ENCODE measurements around the gene GIMAP1. TPM values are rescaled to one million over a fixed set of nuclear protein-coding genes. Genes with fewer than 3 reads are reported as not detected.
"Not testable (repeated sequence)": the region's sequence is repeated elsewhere in the genome, so short reads cannot be mapped to it uniquely, and the experiment has no call there.

GIMAP1 gene
- total RNA-seq: 1 to 10 TPM; 6.0 to 6.2 TPM

GRCh38 chr7:150716368-150716767 is at the start of gene GIMAP1:
GIMAP1 (plus strand) TSS chr7:150716613; CDS start chr7:150719048, 2,435 bp downstream.
- Mint-ChIP-seq H3K36me3 (peaks cover 50% of the 10 kb centered on the region), H3K27ac (peak within 1 kb of the TSS; percentile 92), H3K4me1 (ENCODE audit: low read depth) (peaks cover 50% of the 10 kb centered on the region), H3K27me3 (no peaks in the 10 kb centered on the region), H3K9me3 (peaks cover 16% of the 10 kb centered on the region), H3K4me3 (peak within 1 kb of the TSS; percentile 96)
- DNase-seq: peak; percentile 78
- intact Hi-C loops (cut with micrococcal nuclease): loop anchor here (1.0 to 2.0 kb wide), 4 partner anchors 17 to 38 kb away; partner anchors contain the start of gene GIMAP2
- POLR2A ChIA-PET: interaction anchor here (0.6 to 4.6 kb wide), 21 partner anchors 15 to 268 kb away, joined by 3 to 45 read pairs (median 5); partner anchors contain the start of genes GIMAP2, GIMAP4, GIMAP5 and GIMAP6
- CTCF ChIA-PET: interaction anchor here (0.6 to 5.0 kb wide), 16 partner anchors 9 to 310 kb away, joined by 3 to 39 read pairs (median 4); partner anchors contain the start of genes GIMAP2, GIMAP4, GIMAP5 and GIMAP7

- Mint-ChIP-seq H3K9me3 (peaks cover 20% of the 10 kb centered on the region), H3K4me1 (ENCODE audit: low read depth) (peaks cover 82% of the 10 kb centered on the region), H3K36me3 (peaks cover 16% of the 10 kb centered on the region), H3K4me3 (peak overlapping the region; percentile 18), H3K27ac (peak overlapping the region; percentile 98), H3K27me3 (no peaks in the 10 kb centered on the region)
- DNase-seq: peak; percentile 81
- intact Hi-C loops (cut with micrococcal nuclease): loop anchor here (1.0 to 5.0 kb wide), 10 partner anchors 17 to 346 kb away; partner anchors contain the start of genes ACTR3C, GIMAP2, GIMAP6 and LRRC61
- POLR2A ChIA-PET: interaction anchor here (1.0 to 2.3 kb wide), 6 partner anchors 10 to 87 kb away, joined by 3 to 12 read pairs (median 7); partner anchors contain the start of genes GIMAP2 and GIMAP5
- CTCF ChIA-PET: interaction anchor here (0.9 to 2.8 kb wide), 4 partner anchors 17 to 321 kb away, joined by 3 to 10 read pairs (median 4); partner anchors contain the start of genes GIMAP1 and GIMAP2
These were observed 47.9 kb upstream of the GIMAP1 start for GRCh38 chr7:150668472-150668911.

GRCh38 chr7:150668977-150669376 is 47.4 kb upstream of the GIMAP1 start:
- CTCF ChIA-PET: interaction anchor here (0.9 to 2.8 kb wide), 5 partner anchors 17 to 320 kb away, joined by 3 to 10 read pairs (median 3); partner anchors contain the start of gene GIMAP2
- no peak overlapping the region for H3K4me3 Mint-ChIP-seq
- H3K4me1 Mint-ChIP-seq (ENCODE audit: low read depth): peaks cover 78% of the 10 kb centered on the region
- H3K9me3 Mint-ChIP-seq: peaks cover 20% of the 10 kb centered on the region
- POLR2A ChIA-PET: interaction anchor here (1.0 to 2.3 kb wide), 4 partner anchors 9 to 69 kb away, joined by 4 to 9 read pairs (median 7); partner anchors contain the start of genes GIMAP2 and GIMAP5
- H3K27ac Mint-ChIP-seq: peak overlapping the region; percentile 98
- H3K36me3 Mint-ChIP-seq: peaks cover 16% of the 10 kb centered on the region
- no peaks in the 10 kb centered on the region for H3K27me3 Mint-ChIP-seq
- intact Hi-C loops (cut with micrococcal nuclease): loop anchor here (1.0 to 5.0 kb wide), 10 partner anchors 16 to 347 kb away; partner anchors contain the start of genes ACTR3C, GIMAP2, GIMAP6 and LRRC61
- DNase-seq: no peak

DNA sequence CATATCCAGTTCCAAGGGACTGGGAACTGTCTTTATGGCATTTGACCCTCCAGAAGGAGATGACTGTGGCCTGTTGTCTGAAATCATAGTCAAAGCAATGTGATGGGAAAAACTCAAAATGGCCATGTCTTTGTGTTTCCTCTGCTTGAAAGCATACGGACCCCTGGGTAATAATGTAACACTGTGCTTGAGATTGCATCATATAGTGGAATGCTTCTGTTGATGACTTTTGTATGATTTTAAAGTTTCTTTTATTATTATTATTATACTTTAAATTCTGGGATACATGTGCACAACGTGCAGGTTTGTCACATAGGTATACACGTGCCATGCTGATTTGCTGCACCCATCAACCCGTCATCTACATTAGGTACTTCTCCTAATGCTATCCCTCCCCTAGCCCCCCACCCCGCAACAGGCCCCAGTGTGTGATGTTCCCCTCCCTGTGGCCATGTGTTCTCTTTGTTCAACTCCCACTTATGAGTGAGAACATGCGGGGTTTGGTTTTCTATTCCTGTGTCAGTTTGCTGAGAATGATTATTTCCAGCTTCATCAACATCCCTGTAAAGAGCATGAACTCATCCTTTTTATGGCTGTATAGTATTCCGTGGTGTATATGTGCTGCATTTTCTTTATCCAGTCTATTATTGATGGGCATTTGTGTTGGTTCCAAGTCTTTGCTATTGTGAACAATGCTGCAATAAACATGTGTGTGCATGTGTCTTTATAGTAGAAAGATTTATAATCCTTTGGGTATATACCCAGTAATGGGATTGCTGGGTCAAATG is 44.4 kb upstream of the GIMAP1 start:
- H3K27ac Mint-ChIP-seq: peak overlapping the region; percentile 72
- H3K4me1 Mint-ChIP-seq (ENCODE audit: low read depth): peaks cover 69% of the 10 kb centered on the region
- ChIA-PET CTCF (interaction anchor here (1.1 kb wide), 2 partner anchors 14 to 44 kb away, joined by 3 read pairs; partner anchors contain the start of genes GIMAP1 and GIMAP2), POLR2A (interaction anchor here (1.3 kb wide), 1 partner anchor 44 kb away, joined by 3 read pairs; the partner anchor contains the start of gene GIMAP1)
- H3K9me3 Mint-ChIP-seq: peaks cover 20% of the 10 kb centered on the region
- peaks cover 16% of the 10 kb centered on the region for H3K36me3 Mint-ChIP-seq
- DNase-seq; H3K4me3 Mint-ChIP-seq; H3K27me3 Mint-ChIP-seq; intact Hi-C loops (cut with micrococcal nuclease): not testable (repeated sequence)

GRCh38 chr7:150675714-150676113 is 40.7 kb upstream of the GIMAP1 start:
- ChIA-PET CTCF (no interaction called here), POLR2A (interaction anchor here (0.6 kb wide), 1 partner anchor 224 kb away, joined by 4 read pairs; no protein-coding TSS in a partner anchor)
- Mint-ChIP-seq H3K9me3 (peaks cover 19% of the 10 kb centered on the region), H3K4me3 (no peak overlapping the region), H3K36me3 (peaks cover 22% of the 10 kb centered on the region), H3K27ac (no peak overlapping the region), H3K27me3 (no peaks in the 10 kb centered on the region), H3K4me1 (ENCODE audit: low read depth) (peaks cover 73% of the 10 kb centered on the region)
- intact Hi-C loops (cut with micrococcal nuclease): no loop called here
- DNase-seq: no peak

- peaks cover 25% of the 10 kb centered on the region for H3K36me3 Mint-ChIP-seq
These were observed 40.1 kb upstream of the GIMAP1 start for GRCh38 chr7:150676276-150676675.

GRCh38 chr7:150676854-150677253 is 39.6 kb upstream of the GIMAP1 start:
- H3K27me3 Mint-ChIP-seq; DNase-seq; intact Hi-C loops (cut with micrococcal nuclease); POLR2A ChIA-PET; CTCF ChIA-PET: not testable (repeated sequence)
- Mint-ChIP-seq H3K36me3 (peaks cover 29% of the 10 kb centered on the region), H3K27ac (peak overlapping the region; percentile 13), H3K9me3 (peaks cover 25% of the 10 kb centered on the region), H3K4me3 (peak overlapping the region; percentile 13), H3K4me1 (ENCODE audit: low read depth) (peaks cover 76% of the 10 kb centered on the region)

More at GRCh38 chr7:150676276-150676675, 40.1 kb upstream of the GIMAP1 start:
- H3K27ac Mint-ChIP-seq: peak overlapping the region; percentile 13
- H3K27me3 Mint-ChIP-seq; DNase-seq; CTCF ChIA-PET; H3K4me3 Mint-ChIP-seq; POLR2A ChIA-PET; intact Hi-C loops (cut with micrococcal nuclease): not testable (repeated sequence)
- H3K9me3 Mint-ChIP-seq: peaks cover 21% of the 10 kb centered on the region
- H3K4me1 Mint-ChIP-seq (ENCODE audit: low read depth): peaks cover 73% of the 10 kb centered on the region

DNA sequence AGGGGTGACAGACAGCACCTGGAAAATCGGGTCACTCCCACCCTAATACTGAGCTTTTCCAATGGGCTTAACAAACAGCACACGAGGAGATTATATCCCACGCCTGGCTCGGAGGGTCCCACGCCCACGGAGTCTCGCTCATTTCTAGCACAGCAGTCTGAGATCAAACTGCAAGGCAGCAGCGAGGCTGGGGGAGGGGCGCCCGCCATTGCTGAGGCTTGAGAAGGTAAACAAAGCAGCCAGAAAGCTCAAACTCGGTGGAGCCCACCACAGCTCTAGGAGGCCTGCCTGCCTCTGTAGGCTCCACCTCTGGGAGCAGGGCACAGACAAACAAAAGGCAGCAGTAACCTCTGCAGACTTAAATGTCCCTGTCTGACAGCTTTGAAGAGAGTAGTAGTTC is 37.8 kb upstream of the GIMAP1 start:
- H3K4me3 Mint-ChIP-seq: peak overlapping the region; percentile 85
- intact Hi-C loops (cut with micrococcal nuclease); H3K27me3 Mint-ChIP-seq: not testable (repeated sequence)
- CTCF ChIA-PET: interaction anchor here (0.8 to 1.3 kb wide), 2 partner anchors 39 to 110 kb away, joined by 3 read pairs; no protein-coding TSS in a partner anchor
- DNase-seq: peak; percentile 71
- POLR2A ChIA-PET: interaction anchor here (1.5 kb wide), 1 partner anchor 10 kb away, joined by 4 read pairs; no protein-coding TSS in a partner anchor
- peaks cover 29% of the 10 kb centered on the region for H3K36me3 Mint-ChIP-seq
- peaks cover 31% of the 10 kb centered on the region for H3K9me3 Mint-ChIP-seq
- H3K4me1 Mint-ChIP-seq (ENCODE audit: low read depth): peaks cover 78% of the 10 kb centered on the region
- H3K27ac Mint-ChIP-seq: peak overlapping the region; percentile 94

GRCh38 chr7:150680364-150680763 is 36.0 kb upstream of the GIMAP1 start:
- H3K27me3 Mint-ChIP-seq; POLR2A ChIA-PET; CTCF ChIA-PET; intact Hi-C loops (cut with micrococcal nuclease); DNase-seq; H3K4me3 Mint-ChIP-seq: not testable (repeated sequence)
- Mint-ChIP-seq H3K9me3 (peaks cover 34% of the 10 kb centered on the region), H3K27ac (peak overlapping the region; percentile 46), H3K36me3 (peaks cover 31% of the 10 kb centered on the region), H3K4me1 (ENCODE audit: low read depth) (peaks cover 89% of the 10 kb centered on the region)

DNA sequence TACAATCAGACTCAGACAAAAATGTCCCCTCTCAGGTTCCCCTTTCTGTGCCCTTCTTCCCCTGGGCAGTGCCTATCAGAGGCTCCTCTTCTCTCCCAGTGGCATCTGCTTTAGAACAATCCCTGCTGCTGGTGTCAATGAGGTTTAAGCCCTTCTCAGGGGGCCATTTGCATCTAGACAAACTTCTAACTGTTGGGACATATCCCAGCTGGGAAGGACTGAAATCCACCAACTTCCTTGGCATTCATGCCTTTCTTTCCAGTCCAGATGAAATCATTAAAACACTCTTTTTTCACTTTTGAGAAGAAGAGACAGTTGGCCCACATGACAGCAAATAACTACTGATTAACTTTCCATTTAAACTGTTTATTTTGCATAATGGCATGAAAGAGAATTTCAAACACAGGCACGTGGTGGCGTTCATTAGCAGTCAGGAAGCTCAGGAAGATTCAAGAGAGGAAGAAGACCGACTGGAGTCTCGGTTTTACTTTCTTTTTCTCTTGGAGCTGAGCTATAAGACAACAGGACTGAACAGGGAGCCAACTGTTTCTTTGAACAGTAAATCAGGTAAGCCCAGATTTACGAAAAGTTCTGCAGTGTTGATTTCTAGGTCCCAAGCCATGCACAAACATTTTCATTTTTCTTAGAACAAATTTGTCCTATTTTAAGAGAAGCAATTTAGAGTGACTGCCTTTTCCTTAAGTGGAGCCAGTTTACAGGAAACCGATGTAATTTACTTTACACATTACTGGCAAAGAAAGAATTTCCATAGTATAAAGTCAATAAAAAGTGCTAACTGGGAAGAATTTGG is 31.0 kb upstream of the GIMAP1 start, which contains the start of gene GIMAP2:
TSS of gene GIMAP2 (plus strand) at position 488 of the 811 bp plus-strand sequence. CDS start 1,354 bp downstream, outside the sequence.
- DNase-seq: peak; percentile 40
- Mint-ChIP-seq H3K4me1 (ENCODE audit: low read depth) (peaks cover 77% of the 10 kb centered on the region), H3K36me3 (peaks cover 64% of the 10 kb centered on the region), H3K9me3 (peaks cover 39% of the 10 kb centered on the region), H3K27me3 (no peaks in the 10 kb centered on the region), H3K27ac (peak within 1 kb of the TSS; percentile 99), H3K4me3 (peak within 1 kb of the TSS; percentile 98)
- ChIA-PET POLR2A (interaction anchor here (0.9 to 3.3 kb wide), 14 partner anchors 17 to 239 kb away, joined by 3 to 19 read pairs (median 4); partner anchors contain the start of genes GIMAP1, GIMAP4, GIMAP5 and GIMAP6), CTCF (interaction anchor here (0.6 to 2.1 kb wide), 12 partner anchors 14 to 238 kb away, joined by 3 to 12 read pairs (median 3); partner anchors contain the start of genes GIMAP1 and GIMAP5)
- intact Hi-C loops (cut with micrococcal nuclease): loop anchor here (1.0 to 2.0 kb wide), 5 partner anchors 17 to 237 kb away; partner anchors contain the start of genes GIMAP1 and GIMAP7

Measured in activated CD4-positive, alpha-beta memory T cell treated with anti-CD3 and anti-CD28 coated beads for 36 hours (primary cell).